Esophagus squamous epithelium (tissue), 4 donors: ENCODE results near the gene KRTAP10-9.

Experiments
- CTCF ChIP-seq, 6 experiments: fragments of 450-650 bp in 4 of 6; fragments of 200-600 bp in 2 of 6; sonication (generic) in 2 of 6; IDR thresholded peaks; one replicate each; pipeline ENCODE4 v1.5.1; 2016 to 2019; ENCODE audit warnings: antibody characterized with exemption in 6 of 6, mild to moderate bottlenecking in 4 of 6, moderate library complexity in 4 of 6
- POLR2A ChIP-seq, 4 donors: fragments of 450-650 bp; IDR thresholded peaks; one replicate each; pipeline ENCODE4 v1.6.1; 2017; ENCODE audit warnings: antibody characterized with exemption in 4 of 4, mild to moderate bottlenecking in 4 of 4, moderate library complexity in 3 of 4

GRCh38 chr21:44628707-44629391, 2.0 kb downstream of the KRTAP10-9 start:
- TF ChIP-seq CTCF (IDR thresholded peaks at IDR 0.05) (no peak), POLR2A (IDR thresholded peaks at IDR 0.05) (no peak)
